Measurements from ENCODE around the gene ATF2.

DNA sequence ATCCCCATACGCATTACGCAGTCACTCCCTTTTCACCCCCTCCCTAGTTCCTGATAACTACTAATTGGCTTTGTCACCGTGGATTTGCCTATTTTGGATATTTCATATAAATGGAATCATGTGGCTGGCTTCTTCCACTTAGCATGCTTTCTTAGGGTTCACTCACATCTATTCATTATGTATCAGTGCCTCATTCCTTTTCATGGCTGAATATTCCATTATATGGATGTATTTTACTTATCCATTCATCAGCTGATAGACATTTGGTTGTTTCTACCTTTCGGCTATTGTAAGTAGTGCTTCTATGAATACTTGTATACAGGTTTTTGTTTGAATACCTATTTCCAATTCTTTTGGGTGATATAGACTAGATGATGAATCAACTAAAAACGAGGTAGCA lies 8.6 kb upstream of the ATF2 start:
- no peak for TF ChIP-seq EP300 (IDR thresholded peaks at IDR 0.05)
- no peak for TF ChIP-seq CTCF (IDR thresholded peaks at IDR 0.05)
- no peak for TF ChIP-seq POLR2A (IDR thresholded peaks at IDR 0.05)

Measured in upper lobe of left lung (tissue), 4 donors.